Liver (tissue), 9 donors: Measurements from ENCODE around the gene MPPE1. TPM values are rescaled to one million over a fixed set of nuclear protein-coding genes. Genes with fewer than 3 reads are reported as not detected.
A peak's percentile ranks its signal among the peaks of the same experiment; 100 is the strongest.

ENCODE experiments used
- DNase-seq: peaks from one replicate; pipeline ENCODE4 v3.0.0-alpha.2; 2017; ENCODE audit warnings: low spot score
- H3K27ac ChIP-seq, 2 donors: one replicate each; pipeline ENCODE4 v1.7.0; 2013; ENCODE audit warnings: inconsistent platforms in 2 of 2, low read length in 2 of 2, control low read depth in 1 of 2, low read depth in 1 of 2, mild to moderate bottlenecking in 1 of 2
- H3K27me3 ChIP-seq, 4 donors: one replicate each; pipeline versions ENCODE4 v1.6.1 to v1.7.0; 2013; ENCODE audit warnings: low read length in 3 of 4, inconsistent platforms in 1 of 4, mild to moderate bottlenecking in 1 of 4, moderate library complexity in 1 of 4; ENCODE audit not compliant: control insufficient read depth in 4 of 4, insufficient read depth in 4 of 4
- H3K36me3 ChIP-seq, 4 donors: one replicate each; pipeline versions ENCODE4 v1.6.1 to v1.7.0; 2013; ENCODE audit warnings: low read length in 3 of 4, mild to moderate bottlenecking in 3 of 4, low read depth in 1 of 4, moderate library complexity in 1 of 4; ENCODE audit not compliant: control insufficient read depth in 4 of 4, insufficient read depth in 3 of 4
- H3K4me1 ChIP-seq, 4 donors: one replicate each; pipeline versions ENCODE4 v1.6.1 to v1.7.0; 2013; ENCODE audit warnings: low read length in 3 of 4, mild to moderate bottlenecking in 3 of 4, moderate library complexity in 1 of 4; ENCODE audit not compliant: control insufficient read depth in 4 of 4, insufficient read depth in 4 of 4
- H3K4me3 ChIP-seq, 3 donors: one replicate each; pipeline versions ENCODE4 v1.6.1 to v1.7.0; 2013; ENCODE audit warnings: low read length in 3 of 3, control low read depth in 1 of 3, low read depth in 1 of 3, mild to moderate bottlenecking in 1 of 3
- H3K9ac ChIP-seq, 2 donors: one replicate each; pipeline ENCODE4 v1.7.0; 2013; ENCODE audit warnings: low read length in 2 of 2, mild to moderate bottlenecking in 2 of 2, moderate library complexity in 2 of 2, control low read depth in 1 of 2, low read depth in 1 of 2
- H3K9me3 ChIP-seq, 4 donors: one replicate each; pipeline versions ENCODE4 v1.6.1 to v1.7.0; 2013; ENCODE audit warnings: low read length in 3 of 4; ENCODE audit not compliant: control insufficient read depth in 4 of 4
- FOXA1 ChIP-seq: IDR thresholded peaks from 2 replicates; pipeline ENCODE4 v1.6.1; 2016; ENCODE audit warnings: antibody characterized with exemption
- HNF4A ChIP-seq, 2 donors: conservative IDR thresholded peaks; 2 replicates each; pipeline ENCODE4 v1.6.1; 2016; ENCODE audit warnings: antibody characterized with exemption in 2 of 2, mild to moderate bottlenecking in 2 of 2
- JUND ChIP-seq, 2 donors: IDR thresholded peaks; 2 replicates each; pipeline ENCODE4 v1.6.1; 2016; ENCODE audit warnings: antibody characterized with exemption in 2 of 2
- MAX ChIP-seq: IDR thresholded peaks from 2 replicates; pipeline ENCODE4 v1.6.1; 2016; ENCODE audit warnings: antibody characterized with exemption
- NR2F2 ChIP-seq: IDR thresholded peaks from 2 replicates; pipeline ENCODE4 v1.6.1; 2016; ENCODE audit warnings: antibody characterized with exemption
- REST ChIP-seq: IDR thresholded peaks from 2 replicates; pipeline ENCODE4 v1.6.1; 2016; ENCODE audit warnings: antibody characterized with exemption, mild to moderate bottlenecking
- YY1 ChIP-seq: IDR thresholded peaks from 2 replicates; pipeline ENCODE4 v1.6.1; 2016; ENCODE audit warnings: antibody characterized with exemption, mild to moderate bottlenecking
- WGBS: extraction: QIAGEN DNeasy Blood & Tissue Kit; methylation state at CpG from one replicate; pipeline ENCODE4 v1.1.7; 2013; 5-methylcytosine and 5-hydroxymethylcytosine counted together
- polyA plus RNA-seq, 2 donors: library from polyadenylated mRNA; stranded (reverse) in 1 of 2; unstranded in 1 of 2; fragments of 200-250 nt in 1 of 2; fragments of >200 nt in 1 of 2; fragmentation: Nextera tagmentation in 1 of 2; extraction: Ambion mirVana in 1 of 2; gene quantifications; one replicate each; pipeline versions ENCODE4 v1.2.1 to v1.2.3, GENCODE V29; 2013 to 2015
- total RNA-seq, 2 donors: library from RNA; depleted of rRNA; stranded (reverse); fragments of >200 nt; gene quantifications; one replicate each; pipeline ENCODE4 v1.2.3, GENCODE V29; 2014
- TF ChIP-seq, protein P1 (sequence below): IDR thresholded peaks from 2 replicates; pipeline ENCODE4 v1.6.1; 2016; ENCODE audit warnings: antibody characterized with exemption
- TF ChIP-seq, protein P2 (sequence below): fragments of 150-350 bp; IDR thresholded peaks from 2 replicates; pipeline ENCODE4 v1.5.1; 2017; ENCODE audit warnings: improper control_type of control experiment, low read depth, low read length; ENCODE audit not compliant: missing input control
- donor health status: healthy.
- donor health status: healthy.
- donor health status: healthy.
- donor health status: healthy.
- donor health status: healthy.

The MPPE1 gene
- total and polyA plus RNA-seq, 4 donors: 9.8 to 31.6 (median 26.1) TPM

- TF ChIP-seq, protein P1, sequence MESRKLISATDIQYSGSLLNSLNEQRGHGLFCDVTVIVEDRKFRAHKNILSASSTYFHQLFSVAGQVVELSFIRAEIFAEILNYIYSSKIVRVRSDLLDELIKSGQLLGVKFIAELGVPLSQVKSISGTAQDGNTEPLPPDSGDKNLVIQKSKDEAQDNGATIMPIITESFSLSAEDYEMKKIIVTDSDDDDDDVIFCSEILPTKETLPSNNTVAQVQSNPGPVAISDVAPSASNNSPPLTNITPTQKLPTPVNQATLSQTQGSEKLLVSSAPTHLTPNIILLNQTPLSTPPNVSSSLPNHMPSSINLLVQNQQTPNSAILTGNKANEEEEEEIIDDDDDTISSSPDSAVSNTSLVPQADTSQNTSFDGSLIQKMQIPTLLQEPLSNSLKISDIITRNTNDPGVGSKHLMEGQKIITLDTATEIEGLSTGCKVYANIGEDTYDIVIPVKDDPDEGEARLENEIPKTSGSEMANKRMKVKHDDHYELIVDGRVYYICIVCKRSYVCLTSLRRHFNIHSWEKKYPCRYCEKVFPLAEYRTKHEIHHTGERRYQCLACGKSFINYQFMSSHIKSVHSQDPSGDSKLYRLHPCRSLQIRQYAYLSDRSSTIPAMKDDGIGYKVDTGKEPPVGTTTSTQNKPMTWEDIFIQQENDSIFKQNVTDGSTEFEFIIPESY: no peak
Observed at GRCh38 chr18:11906176-11906575, 1.9 kb downstream of the MPPE1 start (continued).

GRCh38 chr18:11905613-11906012 lies 2.5 kb downstream of the MPPE1 start:
- DNase-seq: no peak
- H3K36me3 ChIP-seq: peaks cover 3 to 17% (median 10%) of the 10 kb centered on the region in 4 donors
- WGBS: 65% methylated on average over 4 of the region's 4 CpGs
- no peaks in the 10 kb centered on the region for H3K27me3 ChIP-seq
- TF ChIP-seq HNF4A (conservative IDR thresholded peaks at IDR 0.05) (no peak), JUND (IDR thresholded peaks at IDR 0.05) (no peak), FOXA1 (no peak), MAX (no peak), NR2F2 (no peak), YY1 (no peak), REST (no peak)
- TF ChIP-seq, protein P2, sequence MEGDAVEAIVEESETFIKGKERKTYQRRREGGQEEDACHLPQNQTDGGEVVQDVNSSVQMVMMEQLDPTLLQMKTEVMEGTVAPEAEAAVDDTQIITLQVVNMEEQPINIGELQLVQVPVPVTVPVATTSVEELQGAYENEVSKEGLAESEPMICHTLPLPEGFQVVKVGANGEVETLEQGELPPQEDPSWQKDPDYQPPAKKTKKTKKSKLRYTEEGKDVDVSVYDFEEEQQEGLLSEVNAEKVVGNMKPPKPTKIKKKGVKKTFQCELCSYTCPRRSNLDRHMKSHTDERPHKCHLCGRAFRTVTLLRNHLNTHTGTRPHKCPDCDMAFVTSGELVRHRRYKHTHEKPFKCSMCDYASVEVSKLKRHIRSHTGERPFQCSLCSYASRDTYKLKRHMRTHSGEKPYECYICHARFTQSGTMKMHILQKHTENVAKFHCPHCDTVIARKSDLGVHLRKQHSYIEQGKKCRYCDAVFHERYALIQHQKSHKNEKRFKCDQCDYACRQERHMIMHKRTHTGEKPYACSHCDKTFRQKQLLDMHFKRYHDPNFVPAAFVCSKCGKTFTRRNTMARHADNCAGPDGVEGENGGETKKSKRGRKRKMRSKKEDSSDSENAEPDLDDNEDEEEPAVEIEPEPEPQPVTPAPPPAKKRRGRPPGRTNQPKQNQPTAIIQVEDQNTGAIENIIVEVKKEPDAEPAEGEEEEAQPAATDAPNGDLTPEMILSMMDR: no peak
- TF ChIP-seq, protein P1: no peak
- H3K4me1 ChIP-seq: peaks cover 7 to 27% (median 18%) of the 10 kb centered on the region in 4 donors
- H3K27ac ChIP-seq: peak overlapping the region; percentile 4 to 58
- H3K9me3 ChIP-seq: no peaks in the 10 kb centered on the region
- H3K4me3 ChIP-seq: peak overlapping the region in 1 of 3 donors; percentile 8
- H3K9ac ChIP-seq: no peak overlapping the region
